GM21737 (cell line): Measurements from ENCODE around the gene NANOS1.

Experiments used
- ATAC-seq: cut with Tn5 transposase; IDR thresholded peaks from one replicate; pipeline ENCODE4 v1.9.1; 2021; ENCODE audit warnings: mild to moderate bottlenecking, moderate library complexity; ENCODE audit not compliant: unreplicated experiment

The NANOS1 gene

DNA sequence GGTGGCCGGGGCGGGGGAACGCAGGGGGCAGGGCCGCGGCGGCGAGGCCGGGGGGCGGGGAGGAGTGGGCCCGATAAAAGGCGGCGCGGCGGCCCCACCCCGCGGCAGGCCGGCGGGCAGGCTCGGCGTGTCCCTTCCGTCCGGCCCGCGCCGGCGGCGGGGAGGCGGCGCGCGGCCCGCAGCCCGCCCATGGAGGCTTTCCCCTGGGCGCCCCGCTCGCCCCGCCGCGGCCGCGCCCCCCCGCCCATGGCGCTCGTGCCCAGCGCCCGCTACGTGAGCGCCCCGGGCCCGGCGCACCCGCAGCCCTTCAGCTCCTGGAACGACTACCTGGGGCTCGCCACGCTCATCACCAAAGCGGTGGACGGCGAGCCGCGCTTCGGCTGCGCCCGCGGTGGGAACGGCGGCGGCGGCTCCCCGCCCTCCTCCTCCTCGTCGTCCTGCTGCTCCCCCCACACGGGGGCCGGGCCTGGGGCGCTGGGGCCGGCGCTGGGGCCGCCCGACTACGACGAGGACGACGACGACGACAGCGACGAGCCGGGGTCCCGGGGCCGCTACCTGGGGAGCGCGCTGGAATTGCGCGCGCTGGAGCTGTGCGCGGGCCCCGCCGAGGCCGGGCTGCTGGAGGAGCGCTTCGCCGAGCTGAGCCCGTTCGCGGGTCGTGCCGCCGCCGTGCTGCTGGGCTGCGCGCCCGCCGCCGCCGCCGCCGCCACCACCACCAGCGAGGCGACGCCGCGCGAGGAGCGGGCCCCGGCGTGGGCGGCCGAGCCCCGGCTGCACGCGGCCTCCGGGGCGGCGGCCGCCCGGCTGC lies at the start of gene NANOS1:
NANOS1 (plus strand) TSS at position 102 of the 808 bp plus-strand sequence; CDS start at position 190, 88 bp downstream.
- peak; percentile 17 for ATAC-seq

DNA sequence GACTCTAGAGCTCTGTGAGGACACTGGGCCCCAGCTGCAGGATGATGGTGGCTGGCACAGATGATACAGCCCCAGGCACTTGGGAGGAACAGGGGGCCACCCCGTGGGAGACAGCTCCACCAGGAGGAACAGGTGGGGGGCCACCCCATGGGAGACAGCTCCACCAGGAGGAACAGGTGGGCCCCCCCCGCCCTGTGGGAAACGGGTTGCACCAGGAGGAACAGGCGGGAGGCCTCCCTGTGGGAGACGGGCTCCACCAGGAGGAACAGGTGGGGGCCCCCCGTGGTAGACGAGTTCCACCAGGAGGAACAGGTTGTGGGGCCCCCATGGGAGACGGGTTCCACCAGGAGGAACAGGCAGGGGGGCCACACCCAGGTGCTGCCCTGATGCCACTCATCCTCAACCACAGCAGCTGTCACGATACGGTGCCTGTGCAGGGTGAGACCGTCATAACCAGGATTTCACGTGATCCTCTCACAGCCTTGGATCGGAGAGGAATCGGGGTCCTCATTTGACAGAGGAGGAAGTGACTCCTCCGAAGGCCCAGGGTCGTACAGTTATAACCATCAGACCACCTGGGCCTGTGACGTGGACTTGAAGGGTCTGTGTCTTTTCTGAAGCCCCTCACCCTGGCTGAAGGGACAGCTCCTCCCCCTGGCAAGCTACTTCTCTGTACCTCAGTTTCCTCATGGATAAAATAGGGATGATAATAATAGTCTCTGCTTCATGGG lies 49.2 kb upstream of the NANOS1 start:
- ATAC-seq = no peak

DNA sequence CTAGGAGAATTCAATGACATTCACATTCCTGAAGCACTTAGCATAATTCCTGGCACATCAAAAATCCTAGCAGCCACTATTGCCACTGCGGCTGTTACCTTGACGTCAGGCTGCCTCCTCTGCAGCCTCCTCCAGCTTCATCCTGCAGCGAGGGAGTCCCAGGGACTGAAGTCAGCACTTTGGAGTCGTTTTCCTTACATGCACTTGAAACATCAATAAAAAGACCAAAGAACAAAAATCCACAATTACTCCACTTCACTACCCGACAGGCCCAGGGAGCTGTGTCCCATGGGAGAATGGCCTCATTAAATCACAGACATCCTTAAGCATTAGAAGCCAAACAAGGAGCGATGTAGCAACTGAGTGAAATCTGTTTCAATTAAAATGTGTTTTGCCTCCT lies 48.6 kb upstream of the NANOS1 start:
- no peak for ATAC-seq

GRCh38 chr10:118981946-118982345 lies 47.6 kb upstream of the NANOS1 start:
- ATAC-seq = no peak

DNA sequence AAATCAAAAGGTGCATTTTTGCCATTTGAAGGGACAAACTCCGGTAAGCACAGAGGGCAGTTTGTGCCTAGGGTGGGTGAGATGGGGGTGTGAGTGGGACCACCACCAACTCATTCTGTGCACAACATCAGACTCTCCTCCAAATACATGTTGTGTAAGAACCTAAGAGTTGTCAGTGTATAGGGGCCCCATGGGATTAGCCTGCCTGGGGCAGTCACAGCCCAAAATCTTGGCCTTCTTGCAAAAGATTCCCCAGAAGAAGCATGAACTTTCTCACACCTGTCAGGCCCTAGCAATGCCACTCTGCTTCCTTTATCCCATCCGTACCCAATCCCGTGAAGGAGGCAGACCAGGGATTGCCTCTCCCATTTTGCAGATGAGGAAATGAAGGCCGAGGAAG lies 47.1 kb upstream of the NANOS1 start:
- no peak for ATAC-seq

- ATAC-seq = no peak
Measured at GRCh38 chr10:118983263-118983662, 46.3 kb upstream of the NANOS1 start.

DNA sequence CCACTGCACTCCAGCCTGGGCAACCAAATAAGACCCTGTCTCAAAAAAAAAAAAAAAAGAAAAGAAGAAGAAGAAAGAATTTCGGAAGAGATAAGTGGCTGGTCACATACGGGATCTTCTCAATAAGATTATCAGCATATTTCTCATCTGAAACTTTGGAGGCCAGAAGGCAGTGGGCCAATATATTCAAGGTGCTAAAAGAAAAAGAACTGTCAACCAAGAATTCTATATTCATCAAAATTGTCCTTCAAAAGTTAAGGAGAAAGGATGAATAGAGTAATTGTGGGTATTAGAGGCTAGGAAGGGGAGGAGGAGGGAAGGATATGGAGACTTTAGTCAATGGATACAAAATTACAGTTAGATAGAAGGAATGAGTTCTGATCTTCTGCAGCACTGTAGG lies 43.9 kb upstream of the NANOS1 start:
- ATAC-seq = no peak

GRCh38 chr10:118986815-118987790 lies 42.4 kb upstream of the NANOS1 start:
- no peak for ATAC-seq

GRCh38 chr10:118990326-118990725 lies 39.2 kb upstream of the NANOS1 start:
- ATAC-seq = no peak

- no peak for ATAC-seq
Measured at GRCh38 chr10:118992496-118992895, 37.0 kb upstream of the NANOS1 start.

DNA sequence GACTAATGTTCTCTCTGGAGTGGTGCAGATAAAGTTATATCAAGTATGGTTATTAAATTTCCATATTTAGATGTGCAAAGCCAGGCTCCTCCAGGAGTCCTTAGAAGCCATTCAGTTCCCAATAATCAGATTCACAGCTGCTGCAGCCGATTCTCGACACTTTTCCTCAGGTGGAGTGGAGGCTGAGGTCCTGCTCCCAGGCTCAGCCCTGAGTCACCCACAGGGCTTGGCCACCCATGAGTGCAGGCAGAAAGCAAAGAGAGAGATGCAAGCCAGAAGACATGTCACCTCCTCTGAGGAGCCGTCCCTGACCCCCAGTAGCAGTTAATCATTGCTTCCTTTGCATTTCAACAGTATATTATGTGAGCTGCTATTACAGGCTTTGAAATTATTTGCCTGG lies 36.3 kb upstream of the NANOS1 start:
- no peak for ATAC-seq

DNA sequence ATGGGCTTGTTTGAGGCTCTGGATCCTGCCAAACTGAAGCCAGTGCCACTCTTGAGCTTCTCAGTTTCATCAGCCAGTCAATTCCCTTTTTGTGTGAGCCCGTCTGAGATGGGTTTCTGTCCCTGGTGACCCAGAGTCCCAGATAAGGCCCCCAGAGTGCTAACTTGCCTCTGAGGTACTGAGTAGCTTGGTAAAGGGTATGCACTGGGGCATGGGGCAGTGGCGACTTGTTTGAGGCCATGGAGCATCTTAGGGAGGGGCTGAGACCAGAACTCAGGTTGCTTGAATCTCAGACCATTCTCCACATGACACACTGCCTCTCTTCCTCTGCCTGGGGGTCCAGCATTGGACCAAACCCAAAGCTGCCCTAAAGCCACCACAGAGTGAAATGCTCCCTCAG lies 35.2 kb upstream of the NANOS1 start:
- no peak for ATAC-seq

DNA sequence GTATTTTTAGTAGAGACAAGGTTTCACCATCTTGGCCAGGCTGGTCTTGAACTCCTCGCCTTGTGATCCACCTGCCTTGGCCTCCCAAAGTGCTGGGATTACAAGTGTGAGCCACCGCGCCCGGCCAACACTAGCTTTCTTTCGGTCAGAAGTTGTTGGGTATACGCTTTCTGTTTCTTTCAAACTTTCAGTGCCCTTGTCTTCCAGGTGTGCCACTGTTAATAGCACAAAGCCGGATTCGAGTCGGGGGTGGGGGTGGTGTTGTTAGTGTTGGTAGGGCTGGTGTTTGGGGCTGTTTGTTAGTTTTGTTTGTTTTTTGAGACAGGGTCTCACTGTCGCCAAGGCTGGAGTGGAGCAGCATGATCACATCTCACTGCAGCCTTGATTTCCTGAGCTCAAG lies 33.8 kb upstream of the NANOS1 start:
- no peak for ATAC-seq

- no peak for ATAC-seq
Measured at GRCh38 chr10:118997379-118997778, 32.1 kb upstream of the NANOS1 start.

DNA sequence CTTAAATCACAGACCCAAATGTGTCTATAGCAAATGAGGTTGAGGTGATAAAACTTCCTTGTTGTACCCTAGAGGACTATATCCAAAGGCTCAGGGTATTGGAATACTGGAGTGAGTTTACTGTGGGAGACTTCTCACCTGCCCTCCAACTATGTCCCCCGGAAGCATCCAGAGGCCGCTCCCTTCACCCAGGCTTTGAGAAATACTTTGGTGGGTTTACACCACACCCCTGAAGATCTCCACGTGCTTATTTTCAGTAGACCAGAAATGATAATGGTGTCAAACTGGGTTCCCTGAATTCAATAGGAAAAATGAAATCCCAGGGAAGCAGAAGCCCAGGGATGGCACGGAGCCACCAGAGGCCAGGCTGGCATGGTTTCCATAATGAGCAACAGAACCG lies 31.3 kb upstream of the NANOS1 start:
- ATAC-seq = no peak

DNA sequence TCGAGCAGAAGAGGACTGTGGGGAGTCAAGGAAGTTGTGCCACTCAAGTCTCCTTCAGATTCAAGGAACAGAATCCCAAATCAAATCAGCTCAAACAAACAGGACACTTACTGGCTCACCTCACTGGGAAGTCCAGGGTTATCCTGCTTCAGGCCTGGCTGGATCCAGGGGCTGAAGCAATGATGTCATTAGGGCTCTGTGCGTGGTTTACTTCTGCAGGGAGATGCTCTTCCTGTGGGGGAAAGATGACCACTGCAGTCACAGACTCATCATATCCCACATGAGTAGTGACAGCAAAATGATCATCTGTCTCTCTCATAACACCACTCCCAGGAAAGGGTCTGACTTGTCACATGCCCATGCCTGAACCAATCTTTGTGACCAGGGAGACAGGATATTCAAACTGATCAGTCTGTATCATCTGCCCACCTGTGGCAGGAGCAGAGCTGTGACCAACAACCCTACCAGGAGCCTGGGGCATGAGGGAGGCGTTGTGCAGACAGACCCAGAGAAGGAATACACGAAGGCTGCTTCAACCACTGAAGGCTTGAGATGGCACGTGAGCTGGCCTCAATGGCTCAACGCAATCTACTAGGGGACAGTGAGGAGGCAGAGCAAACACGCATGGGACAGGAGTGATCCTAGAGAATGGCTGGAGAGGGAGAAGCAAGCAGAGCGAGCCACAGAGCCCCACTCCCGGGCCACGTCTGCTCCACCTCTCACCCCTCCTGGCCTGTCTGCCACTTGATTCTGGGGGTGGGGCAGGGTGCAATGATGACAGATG lies 27.6 kb upstream of the NANOS1 start:
- ATAC-seq = no peak

- no peak for ATAC-seq
Measured at GRCh38 chr10:119003572-119004289, 25.8 kb upstream of the NANOS1 start.

DNA sequence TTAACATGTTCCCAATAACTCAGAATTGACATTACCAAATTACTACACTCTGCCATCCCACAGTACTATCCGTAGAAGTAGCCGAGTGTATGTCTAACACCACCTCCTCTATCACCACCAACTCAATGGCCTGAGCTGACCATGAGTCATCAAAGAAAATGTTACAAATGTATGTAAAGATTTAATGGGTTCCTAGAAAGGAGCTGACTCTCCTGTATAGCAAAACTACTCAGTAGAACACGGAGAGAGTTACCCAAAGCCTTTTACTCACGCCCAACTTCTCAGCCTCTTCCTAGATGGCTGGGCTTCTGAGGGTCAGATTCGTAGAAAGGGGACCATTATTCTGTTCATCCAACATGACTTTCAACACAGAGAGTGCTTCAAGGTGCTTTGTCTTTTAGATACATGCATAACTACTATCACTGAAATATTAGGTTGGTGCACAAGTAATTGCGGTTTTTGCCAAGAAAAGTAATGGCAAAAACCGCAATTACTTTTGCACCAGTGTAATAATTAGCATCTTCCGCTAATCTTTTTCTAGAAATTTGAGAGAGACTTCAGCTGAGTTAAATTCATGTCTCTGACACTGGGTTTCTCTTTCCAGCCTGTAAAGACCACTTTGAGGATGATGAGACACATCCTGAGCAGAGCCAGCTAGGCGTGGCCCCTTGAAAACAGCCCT lies 24.0 kb upstream of the NANOS1 start:
- ATAC-seq = no peak
